ENCODE results near the gene MUSTN1. TPM values are rescaled to one million over a fixed set of nuclear protein-coding genes. Genes with fewer than 3 reads are reported as not detected.

MUSTN1 gene
- total RNA-seq, 2 experiments from 2014 or later = 0.28 to 1.7 TPM

DNA sequence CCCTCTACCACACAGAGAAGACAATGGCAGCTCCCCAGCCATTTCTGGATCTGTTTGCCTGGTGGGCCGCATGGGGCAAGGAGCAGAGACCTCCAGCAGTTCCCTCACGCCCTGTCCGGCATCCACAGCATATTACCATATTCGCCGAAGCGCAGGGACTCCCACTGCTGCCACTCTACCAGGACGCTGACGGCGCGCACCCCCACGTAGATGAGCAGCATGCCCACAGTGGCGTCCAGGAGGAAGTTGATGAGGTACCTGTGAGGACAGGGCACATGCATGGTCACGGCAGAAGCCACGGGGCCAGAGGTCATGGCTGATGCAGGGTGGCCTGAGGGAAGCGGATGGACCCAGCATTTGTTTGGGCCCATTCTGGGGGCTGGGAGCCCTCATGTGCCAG lies 14.8 kb upstream of the MUSTN1 start:
- Histone ChIP-seq H3K79me2 (ENCODE audit: insufficient read depth, low read depth, low read length) (no peaks in the 10 kb centered on the region), H3K4me3 (ENCODE audit: low read depth, low read length, poor library complexity, severe bottlenecking) (no peak overlapping the region), H3K4me2 (ENCODE audit: low read length) (no peak overlapping the region), H3K9me2 (ENCODE audit: insufficient read depth, low read length) (no peaks in the 10 kb centered on the region), H3K4me1 (ENCODE audit: insufficient read depth, low read length, poor library complexity, severe bottlenecking) (no peaks in the 10 kb centered on the region), H3K36me3 (ENCODE audit: insufficient read depth, low read length) (peaks cover 9% of the 10 kb centered on the region; the same call in 1 of the 2 replicates), H2AFZ (ENCODE audit: low read length) (no peak overlapping the region), H4K20me1 (ENCODE audit: insufficient read depth, low read length) (no peaks in the 10 kb centered on the region), H3K27ac (ENCODE audit: low read depth, low read length, poor library complexity, severe bottlenecking) (no peak overlapping the region), H3K9me3 (ENCODE audit: low read length) (no peaks in the 10 kb centered on the region)
- no peak for TF ChIP-seq EZH2phosphoT487 (IDR thresholded peaks at IDR 0.05; ENCODE audit: borderline replicate concordance, low read depth, low read length)
- TF ChIP-seq, protein P1, sequence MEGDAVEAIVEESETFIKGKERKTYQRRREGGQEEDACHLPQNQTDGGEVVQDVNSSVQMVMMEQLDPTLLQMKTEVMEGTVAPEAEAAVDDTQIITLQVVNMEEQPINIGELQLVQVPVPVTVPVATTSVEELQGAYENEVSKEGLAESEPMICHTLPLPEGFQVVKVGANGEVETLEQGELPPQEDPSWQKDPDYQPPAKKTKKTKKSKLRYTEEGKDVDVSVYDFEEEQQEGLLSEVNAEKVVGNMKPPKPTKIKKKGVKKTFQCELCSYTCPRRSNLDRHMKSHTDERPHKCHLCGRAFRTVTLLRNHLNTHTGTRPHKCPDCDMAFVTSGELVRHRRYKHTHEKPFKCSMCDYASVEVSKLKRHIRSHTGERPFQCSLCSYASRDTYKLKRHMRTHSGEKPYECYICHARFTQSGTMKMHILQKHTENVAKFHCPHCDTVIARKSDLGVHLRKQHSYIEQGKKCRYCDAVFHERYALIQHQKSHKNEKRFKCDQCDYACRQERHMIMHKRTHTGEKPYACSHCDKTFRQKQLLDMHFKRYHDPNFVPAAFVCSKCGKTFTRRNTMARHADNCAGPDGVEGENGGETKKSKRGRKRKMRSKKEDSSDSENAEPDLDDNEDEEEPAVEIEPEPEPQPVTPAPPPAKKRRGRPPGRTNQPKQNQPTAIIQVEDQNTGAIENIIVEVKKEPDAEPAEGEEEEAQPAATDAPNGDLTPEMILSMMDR (conservative IDR thresholded peaks at IDR 0.05; ENCODE audit: low read length) = no peak
- ChIA-PET POLR2A (interaction anchor here (0.6 kb wide), 1 partner anchor 194 kb away, joined by 3 read pairs; no protein-coding TSS in a partner anchor), CTCF (ENCODE audit: unreplicated experiment) (no interaction called here)
- intact Hi-C loops (cut with micrococcal nuclease; ENCODE audit: unreplicated experiment) = no loop called here
- BruUV-seq (replicated peaks) = no TSS peak
- DNase-seq (ENCODE audit: low spot score) = no peak

- peaks cover 9% of the 10 kb centered on the region; the same call in 1 of the 2 replicates for H3K36me3 ChIP-seq (ENCODE audit: insufficient read depth, low read length)
- H4K20me1 ChIP-seq (ENCODE audit: insufficient read depth, low read length) = no peaks in the 10 kb centered on the region
- H3K79me2 ChIP-seq (ENCODE audit: insufficient read depth, low read depth, low read length) = no peaks in the 10 kb centered on the region
- BruUV-seq (replicated peaks) = no TSS peak
- no peaks in the 10 kb centered on the region for H3K9me2 ChIP-seq (ENCODE audit: insufficient read depth, low read length)
- no peak overlapping the region for H3K4me2 ChIP-seq (ENCODE audit: low read length)
- TF ChIP-seq EZH2phosphoT487 (IDR thresholded peaks at IDR 0.05; ENCODE audit: borderline replicate concordance, low read depth, low read length) = no peak
- TF ChIP-seq, protein P1 (conservative IDR thresholded peaks at IDR 0.05; ENCODE audit: low read length) = no peak
- H3K27ac ChIP-seq (ENCODE audit: low read depth, low read length, poor library complexity, severe bottlenecking) = no peak overlapping the region
- CTCF ChIA-PET (ENCODE audit: unreplicated experiment) = interaction anchor here (0.9 kb wide), 1 partner anchor 10 kb away, joined by 3 read pairs; no protein-coding TSS in a partner anchor
- DNase-seq (ENCODE audit: low spot score) = no peak
- intact Hi-C loops (cut with micrococcal nuclease; ENCODE audit: unreplicated experiment) = no loop called here
- no peak overlapping the region for H3K4me3 ChIP-seq (ENCODE audit: low read depth, low read length, poor library complexity, severe bottlenecking)
- POLR2A ChIA-PET = no interaction called here
- H3K4me1 ChIP-seq (ENCODE audit: insufficient read depth, low read length, poor library complexity, severe bottlenecking) = no peaks in the 10 kb centered on the region
- H3K9me3 ChIP-seq (ENCODE audit: low read length) = no peaks in the 10 kb centered on the region
- H2AFZ ChIP-seq (ENCODE audit: low read length) = no peak overlapping the region
Observed at GRCh38 chr3:52848617-52849016, 13.8 kb upstream of the MUSTN1 start.

DNA sequence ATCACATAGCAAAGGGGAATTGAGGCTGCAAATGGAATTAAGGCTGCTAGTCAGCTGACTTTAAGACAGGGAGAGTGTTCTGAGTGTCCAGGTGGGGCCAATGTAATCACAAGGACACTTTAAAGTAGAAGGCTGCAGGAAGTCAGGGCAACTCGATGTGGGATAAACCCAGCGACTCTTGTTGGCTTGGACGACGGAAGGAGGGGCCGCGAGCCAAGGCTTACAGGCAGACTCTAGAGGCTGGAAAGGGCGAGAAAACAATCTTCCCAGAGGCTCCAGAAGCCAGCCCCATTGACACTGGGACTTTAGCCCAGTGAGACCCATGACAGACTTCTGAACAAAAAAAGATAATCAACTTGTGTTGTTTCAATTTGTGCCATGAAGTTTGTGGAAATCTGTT lies 12.9 kb upstream of the MUSTN1 start:
- H3K4me1 ChIP-seq (ENCODE audit: insufficient read depth, low read length, poor library complexity, severe bottlenecking) = no peaks in the 10 kb centered on the region
- H3K9me3 ChIP-seq (ENCODE audit: low read length) = no peaks in the 10 kb centered on the region
- no peaks in the 10 kb centered on the region for H3K79me2 ChIP-seq (ENCODE audit: insufficient read depth, low read depth, low read length)
- no peaks in the 10 kb centered on the region for H3K9me2 ChIP-seq (ENCODE audit: insufficient read depth, low read length)
- H3K4me2 ChIP-seq (ENCODE audit: low read length) = no peak overlapping the region
- H3K36me3 ChIP-seq (ENCODE audit: insufficient read depth, low read length) = peaks cover 9% of the 10 kb centered on the region; the same call in 1 of the 2 replicates
- BruUV-seq (replicated peaks) = no TSS peak
- H4K20me1 ChIP-seq (ENCODE audit: insufficient read depth, low read length) = no peaks in the 10 kb centered on the region
- POLR2A ChIA-PET = no interaction called here
- H3K27ac ChIP-seq (ENCODE audit: low read depth, low read length, poor library complexity, severe bottlenecking) = no peak overlapping the region
- CTCF ChIA-PET (ENCODE audit: unreplicated experiment) = interaction anchor here (0.9 kb wide), 1 partner anchor 9 kb away, joined by 3 read pairs; no protein-coding TSS in a partner anchor
- no peak for TF ChIP-seq EZH2phosphoT487 (IDR thresholded peaks at IDR 0.05; ENCODE audit: borderline replicate concordance, low read depth, low read length)
- TF ChIP-seq, protein P1 (conservative IDR thresholded peaks at IDR 0.05; ENCODE audit: low read length) = no peak
- intact Hi-C loops (cut with micrococcal nuclease; ENCODE audit: unreplicated experiment) = no loop called here
- H2AFZ ChIP-seq (ENCODE audit: low read length) = no peak overlapping the region
- no peak overlapping the region for H3K4me3 ChIP-seq (ENCODE audit: low read depth, low read length, poor library complexity, severe bottlenecking)
- DNase-seq (ENCODE audit: low spot score) = no peak

Measured in OCI-LY7 (cell line).